ENCODE data around the gene STYXL1.

DNA sequence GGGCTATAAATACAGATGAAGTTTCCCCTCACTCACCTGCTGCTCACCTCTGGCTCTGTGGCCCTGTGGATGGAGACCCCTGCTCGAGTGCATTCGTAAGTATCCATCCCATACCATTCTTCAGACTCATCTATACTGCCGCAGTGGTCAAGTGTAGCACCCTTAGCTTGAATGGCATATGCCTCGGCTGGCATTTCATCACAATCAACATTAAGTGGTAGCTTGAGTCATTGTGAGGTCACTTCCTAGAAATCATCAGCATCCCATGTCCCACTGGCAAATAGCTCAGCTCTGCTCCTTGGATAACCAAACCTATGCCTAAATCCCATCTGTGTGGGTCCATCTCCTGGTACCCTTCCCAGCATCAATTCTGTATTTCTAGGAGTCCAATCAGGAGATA, 38.3 kb upstream of the STYXL1 start:
- TF ChIP-seq POLR2A (IDR thresholded peaks at IDR 0.05; ENCODE audit: low read depth, low read length) (no peak), POLR2AphosphoS5 (IDR thresholded peaks at IDR 0.05; ENCODE audit: low read depth, low read length) (no peak)

All from GM12892 (cell line).